ENCODE results near the gene CNEP1R1. TPM values are rescaled to one million over a fixed set of nuclear protein-coding genes. Genes with fewer than 3 reads are reported as not detected.
A peak's percentile ranks its signal among the peaks of the same experiment; 100 is the strongest.

Gene CNEP1R1
- total and polyA plus RNA-seq, 9 of the 15 experiments (the other 6 are each of a cell fraction or from before 2014, with no cell fraction given), result 7.6 to 20.1 (median 10.6) TPM

DNA sequence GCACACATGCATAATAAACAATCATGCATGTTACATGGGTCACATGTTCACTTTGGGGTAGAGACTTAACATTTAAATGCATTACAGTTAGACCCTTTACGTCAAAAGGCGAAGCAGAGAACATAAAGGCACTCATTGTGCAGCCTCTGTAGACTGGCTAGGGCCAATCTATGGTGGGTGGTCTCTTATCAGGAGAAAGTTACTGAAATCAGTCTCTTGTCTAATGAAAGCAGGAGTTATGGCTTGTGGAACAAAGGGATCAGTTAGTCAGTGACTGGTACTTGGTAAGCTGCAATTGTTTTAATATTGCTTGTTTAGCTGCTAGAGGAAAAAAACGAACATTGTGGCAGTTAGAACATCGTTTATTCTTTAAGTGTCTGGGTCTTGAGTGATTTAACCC, 1.4 kb upstream of the CNEP1R1 start:
- 0 out of 5 replicates have a peak, but pooled peaks cover 0 to 2% of the 10 kb centered on the region in 2 experiments for H3K27me3 ChIP-seq (ENCODE audit: control insufficient read depth in 2 of 2, insufficient read depth in 2 of 2, low read length in 2 of 2)
- ATAC-seq (no peak), FAIRE-seq (no peak), DNase-seq (ENCODE audit: extremely low read depth in 1 of 4, low spot score in 3 of 4) (no peak)
- BruUV-seq (replicated peaks), result no TSS peak
- H2AFZ ChIP-seq (ENCODE audit: low read depth, low read length), result peak overlapping the region; percentile 61; the same call in 1 of the 2 replicates
- no peaks in the 10 kb centered on the region for H3K9me1 ChIP-seq (ENCODE audit: control insufficient read depth, insufficient read depth, low read length)
- no peak overlapping the region for H3K4me2 ChIP-seq (ENCODE audit: insufficient read depth, low read length)
- ChIA-PET CTCF (ENCODE audit: low intra/inter-chr PET ratio) (interaction anchor here (3.9 kb wide), 1 partner anchor 187 kb away, joined by 44 read pairs; no protein-coding TSS in a partner anchor), POLR2A (no interaction called here)
- H3K9me3 ChIP-seq (replicated peaks; ENCODE audit: control insufficient read depth, insufficient read depth, low read depth, low read length), result no peaks in the 10 kb centered on the region
- H3K27ac ChIP-seq (ENCODE audit: extremely low read depth, low read depth, low read length), result no peak overlapping the region
- no peak overlapping the region for H3K9ac ChIP-seq (ENCODE audit: insufficient read depth in 1 of 2, low read depth in 2 of 2, low read length in 2 of 2)
- H3K36me3 ChIP-seq (ENCODE audit: control insufficient read depth, insufficient read depth, low read length), result peaks cover 7% of the 10 kb centered on the region; the same call in 1 of the 3 replicates
- 9% methylated on average over 4 of the region's 4 CpGs for WGBS (ENCODE audit: insufficient coverage, low coverage, missing lambda C conversion rate)
- H3K79me2 ChIP-seq (ENCODE audit: control insufficient read depth, insufficient read depth, low read length), result peaks cover 16% of the 10 kb centered on the region
- in situ Hi-C loops (cut with MboI) (loop anchor here (5.0 to 10.0 kb wide), 2 partner anchors 184 to 341 kb away; partner anchors contain the start of gene BRD7), intact Hi-C loops (cut with micrococcal nuclease) (loop anchor here (2.0 kb wide), 1 partner anchor 65 kb away; no protein-coding TSS in a partner anchor)
- H3K4me1 ChIP-seq (replicated peaks in 1 of 2; ENCODE audit: control insufficient read depth in 2 of 2, insufficient read depth in 2 of 2, low read length in 2 of 2), result peaks cover 0 to 9% of the 10 kb centered on the region in 2 experiments; a peak in 3 of 5 replicates
- no peak overlapping the region for H3K4me3 ChIP-seq
- no peaks in the 10 kb centered on the region for H4K20me1 ChIP-seq (replicated peaks; ENCODE audit: control insufficient read depth, insufficient read depth, low read length)
- TF ChIP-seq ZNF384 (IDR thresholded peaks at IDR 0.05; ENCODE audit: low read depth, low read length), result no peak
- no peak for TF ChIP-seq ZNF644 (tag; IDR thresholded peaks at IDR 0.05; ENCODE audit: low read depth)
- TF ChIP-seq, protein P1, sequence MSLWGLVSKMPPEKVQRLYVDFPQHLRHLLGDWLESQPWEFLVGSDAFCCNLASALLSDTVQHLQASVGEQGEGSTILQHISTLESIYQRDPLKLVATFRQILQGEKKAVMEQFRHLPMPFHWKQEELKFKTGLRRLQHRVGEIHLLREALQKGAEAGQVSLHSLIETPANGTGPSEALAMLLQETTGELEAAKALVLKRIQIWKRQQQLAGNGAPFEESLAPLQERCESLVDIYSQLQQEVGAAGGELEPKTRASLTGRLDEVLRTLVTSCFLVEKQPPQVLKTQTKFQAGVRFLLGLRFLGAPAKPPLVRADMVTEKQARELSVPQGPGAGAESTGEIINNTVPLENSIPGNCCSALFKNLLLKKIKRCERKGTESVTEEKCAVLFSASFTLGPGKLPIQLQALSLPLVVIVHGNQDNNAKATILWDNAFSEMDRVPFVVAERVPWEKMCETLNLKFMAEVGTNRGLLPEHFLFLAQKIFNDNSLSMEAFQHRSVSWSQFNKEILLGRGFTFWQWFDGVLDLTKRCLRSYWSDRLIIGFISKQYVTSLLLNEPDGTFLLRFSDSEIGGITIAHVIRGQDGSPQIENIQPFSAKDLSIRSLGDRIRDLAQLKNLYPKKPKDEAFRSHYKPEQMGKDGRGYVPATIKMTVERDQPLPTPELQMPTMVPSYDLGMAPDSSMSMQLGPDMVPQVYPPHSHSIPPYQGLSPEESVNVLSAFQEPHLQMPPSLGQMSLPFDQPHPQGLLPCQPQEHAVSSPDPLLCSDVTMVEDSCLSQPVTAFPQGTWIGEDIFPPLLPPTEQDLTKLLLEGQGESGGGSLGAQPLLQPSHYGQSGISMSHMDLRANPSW (CRISPR knock-in tag; IDR thresholded peaks at IDR 0.05), result no peak
- TF ChIP-seq TAF15 (IDR thresholded peaks at IDR 0.05; ENCODE audit: low read depth, low read length), result no peak
- TF ChIP-seq CREM (IDR thresholded peaks at IDR 0.05; ENCODE audit: low read depth), result no peak
- TF ChIP-seq ATF7 (IDR thresholded peaks at IDR 0.05), result no peak
- no peak for TF ChIP-seq ATF1 (CRISPR knock-in tag; IDR thresholded peaks at IDR 0.05)
- TF ChIP-seq ATF1 (tag; IDR thresholded peaks at IDR 0.05), result no peak
- TF ChIP-seq ZNF133 (CRISPR knock-in tag; IDR thresholded peaks at IDR 0.05), result no peak
- no peak for TF ChIP-seq TAF7 (tag; IDR thresholded peaks at IDR 0.05)
- TF ChIP-seq ETV6 (IDR thresholded peaks at IDR 0.05; ENCODE audit: borderline replicate concordance in 1 of 2, low read depth in 2 of 2, low read length in 1 of 2), result no peak
- TF ChIP-seq ETV6 (CRISPR knock-in tag; IDR thresholded peaks at IDR 0.05; ENCODE audit: borderline replicate concordance), result no peak
- TF ChIP-seq, protein P2, sequence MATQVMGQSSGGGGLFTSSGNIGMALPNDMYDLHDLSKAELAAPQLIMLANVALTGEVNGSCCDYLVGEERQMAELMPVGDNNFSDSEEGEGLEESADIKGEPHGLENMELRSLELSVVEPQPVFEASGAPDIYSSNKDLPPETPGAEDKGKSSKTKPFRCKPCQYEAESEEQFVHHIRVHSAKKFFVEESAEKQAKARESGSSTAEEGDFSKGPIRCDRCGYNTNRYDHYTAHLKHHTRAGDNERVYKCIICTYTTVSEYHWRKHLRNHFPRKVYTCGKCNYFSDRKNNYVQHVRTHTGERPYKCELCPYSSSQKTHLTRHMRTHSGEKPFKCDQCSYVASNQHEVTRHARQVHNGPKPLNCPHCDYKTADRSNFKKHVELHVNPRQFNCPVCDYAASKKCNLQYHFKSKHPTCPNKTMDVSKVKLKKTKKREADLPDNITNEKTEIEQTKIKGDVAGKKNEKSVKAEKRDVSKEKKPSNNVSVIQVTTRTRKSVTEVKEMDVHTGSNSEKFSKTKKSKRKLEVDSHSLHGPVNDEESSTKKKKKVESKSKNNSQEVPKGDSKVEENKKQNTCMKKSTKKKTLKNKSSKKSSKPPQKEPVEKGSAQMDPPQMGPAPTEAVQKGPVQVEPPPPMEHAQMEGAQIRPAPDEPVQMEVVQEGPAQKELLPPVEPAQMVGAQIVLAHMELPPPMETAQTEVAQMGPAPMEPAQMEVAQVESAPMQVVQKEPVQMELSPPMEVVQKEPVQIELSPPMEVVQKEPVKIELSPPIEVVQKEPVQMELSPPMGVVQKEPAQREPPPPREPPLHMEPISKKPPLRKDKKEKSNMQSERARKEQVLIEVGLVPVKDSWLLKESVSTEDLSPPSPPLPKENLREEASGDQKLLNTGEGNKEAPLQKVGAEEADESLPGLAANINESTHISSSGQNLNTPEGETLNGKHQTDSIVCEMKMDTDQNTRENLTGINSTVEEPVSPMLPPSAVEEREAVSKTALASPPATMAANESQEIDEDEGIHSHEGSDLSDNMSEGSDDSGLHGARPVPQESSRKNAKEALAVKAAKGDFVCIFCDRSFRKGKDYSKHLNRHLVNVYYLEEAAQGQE (IDR thresholded peaks at IDR 0.05; ENCODE audit: borderline replicate concordance), result no peak
- TF ChIP-seq, protein P2 (CRISPR knock-in tag; IDR thresholded peaks at IDR 0.05; ENCODE audit: low read depth), result no peak
